ENCODE data around the gene MORN1. TPM values are rescaled to one million over a fixed set of nuclear protein-coding genes. Genes with fewer than 3 reads are reported as not detected.

MORN1 gene
- total RNA-seq, 4 donors from 2014 or later, result 7.0 to 9.8 (median 8.0) TPM

- no peak for DNase-seq (ENCODE audit: extremely low spot score)
- intact Hi-C loops (cut with DNase I), result loop anchor here (5.0 kb wide), 1 partner anchor 64 kb away; no protein-coding TSS in a partner anchor
- no peaks in the 10 kb centered on the region for H3K9me3 ChIP-seq
- peak overlapping the region; percentile 93 to 98 (median 95) for H3K27ac ChIP-seq (replicated peaks in 1 of 4)
- H3K36me3 ChIP-seq, result no peaks in the 10 kb centered on the region
- no peak overlapping the region for H3K4me3 ChIP-seq
- no peak for TF ChIP-seq POLR2A (IDR thresholded peaks at IDR 0.05; ENCODE audit: low read depth)
- no peak for TF ChIP-seq EP300 (IDR thresholded peaks at IDR 0.05)
- H3K27me3 ChIP-seq, result no peaks in the 10 kb centered on the region
- H3K4me1 ChIP-seq, result peaks cover 60 to 100% (median 98%) of the 10 kb centered on the region in 4 donors
- 82% methylated on average over 25 of the region's 41 CpGs for WGBS
These were observed 72.8 kb downstream of the MORN1 start for GRCh38 chr1:2318314-2319278.

DNA sequence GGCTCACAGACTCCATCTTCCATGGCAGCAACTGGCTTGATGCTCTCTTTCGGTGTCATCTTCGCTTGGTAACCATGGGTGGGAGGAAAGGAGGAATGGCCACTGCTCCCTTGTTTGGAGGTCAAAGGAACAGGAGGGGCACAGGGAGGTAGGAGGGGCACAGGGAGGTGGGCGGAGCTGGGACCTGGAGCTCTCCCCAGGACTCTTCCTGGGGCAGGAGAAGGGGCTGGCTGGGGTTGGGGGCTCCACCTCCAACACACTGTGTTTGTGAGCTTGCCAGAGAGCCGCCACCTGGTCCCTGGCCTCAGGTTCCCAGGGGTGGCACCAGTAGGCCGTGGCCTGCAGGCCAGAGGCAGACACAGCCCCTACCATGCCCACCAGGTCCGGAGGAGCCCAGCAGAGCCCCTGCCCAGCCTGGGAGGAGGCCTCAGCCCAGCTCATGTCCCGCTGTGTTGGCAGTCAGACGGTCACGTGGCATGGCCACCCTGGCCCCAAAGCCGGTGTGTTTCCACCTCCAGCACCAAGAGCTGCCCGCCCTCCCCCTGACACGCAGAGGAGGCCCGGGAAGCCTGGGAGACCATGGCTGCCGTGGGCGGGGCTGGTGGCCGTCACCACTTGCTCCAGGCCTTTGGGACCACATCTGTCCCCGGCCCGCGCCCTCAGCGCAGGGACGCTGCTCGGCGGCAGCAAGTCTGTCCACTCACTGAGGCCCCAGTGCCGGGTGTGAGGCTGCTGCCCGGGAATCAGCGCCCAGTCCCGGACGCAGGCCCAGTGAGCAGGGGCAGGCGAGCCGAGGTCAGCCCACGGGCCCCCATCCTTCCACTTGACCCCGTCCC lies 73.9 kb downstream of the MORN1 start:
- WGBS, result 96% methylated on average over 13 of the region's 32 CpGs
- Histone ChIP-seq H3K4me3 (no peak overlapping the region), H3K27ac (replicated peaks in 1 of 4) (peak overlapping the region; percentile 93 to 98 (median 95)), H3K36me3 (no peaks in the 10 kb centered on the region), H3K27me3 (no peaks in the 10 kb centered on the region), H3K9me3 (no peaks in the 10 kb centered on the region), H3K4me1 (peaks cover 66 to 100% (median 98%) of the 10 kb centered on the region in 4 donors)
- no peak for DNase-seq (ENCODE audit: extremely low spot score)
- intact Hi-C loops (cut with DNase I), result loop anchor here (5.0 kb wide), 1 partner anchor 65 kb away; no protein-coding TSS in a partner anchor
- TF ChIP-seq EP300 (IDR thresholded peaks at IDR 0.05) (no peak), POLR2AphosphoS5 (IDR thresholded peaks at IDR 0.05) (no peak), POLR2A (IDR thresholded peaks at IDR 0.05; ENCODE audit: low read depth) (no peak)
- TF ChIP-seq, protein P1, sequence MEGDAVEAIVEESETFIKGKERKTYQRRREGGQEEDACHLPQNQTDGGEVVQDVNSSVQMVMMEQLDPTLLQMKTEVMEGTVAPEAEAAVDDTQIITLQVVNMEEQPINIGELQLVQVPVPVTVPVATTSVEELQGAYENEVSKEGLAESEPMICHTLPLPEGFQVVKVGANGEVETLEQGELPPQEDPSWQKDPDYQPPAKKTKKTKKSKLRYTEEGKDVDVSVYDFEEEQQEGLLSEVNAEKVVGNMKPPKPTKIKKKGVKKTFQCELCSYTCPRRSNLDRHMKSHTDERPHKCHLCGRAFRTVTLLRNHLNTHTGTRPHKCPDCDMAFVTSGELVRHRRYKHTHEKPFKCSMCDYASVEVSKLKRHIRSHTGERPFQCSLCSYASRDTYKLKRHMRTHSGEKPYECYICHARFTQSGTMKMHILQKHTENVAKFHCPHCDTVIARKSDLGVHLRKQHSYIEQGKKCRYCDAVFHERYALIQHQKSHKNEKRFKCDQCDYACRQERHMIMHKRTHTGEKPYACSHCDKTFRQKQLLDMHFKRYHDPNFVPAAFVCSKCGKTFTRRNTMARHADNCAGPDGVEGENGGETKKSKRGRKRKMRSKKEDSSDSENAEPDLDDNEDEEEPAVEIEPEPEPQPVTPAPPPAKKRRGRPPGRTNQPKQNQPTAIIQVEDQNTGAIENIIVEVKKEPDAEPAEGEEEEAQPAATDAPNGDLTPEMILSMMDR (IDR thresholded peaks at IDR 0.05), result no peak

- Histone ChIP-seq H3K27ac (replicated peaks in 1 of 4) (peak overlapping the region; percentile 93 to 98 (median 95)), H3K4me1 (peaks cover 66 to 100% (median 98%) of the 10 kb centered on the region in 4 donors), H3K27me3 (no peaks in the 10 kb centered on the region), H3K36me3 (no peaks in the 10 kb centered on the region), H3K4me3 (no peak overlapping the region), H3K9me3 (no peaks in the 10 kb centered on the region)
- no peak for TF ChIP-seq POLR2AphosphoS5 (IDR thresholded peaks at IDR 0.05)
- TF ChIP-seq, protein P1 (IDR thresholded peaks at IDR 0.05), result no peak
- TF ChIP-seq EP300 (IDR thresholded peaks at IDR 0.05), result no peak
- TF ChIP-seq POLR2A (IDR thresholded peaks at IDR 0.05; ENCODE audit: low read depth), result no peak
- no peak for DNase-seq (ENCODE audit: extremely low spot score)
- intact Hi-C loops (cut with DNase I), result loop anchor here (5.0 kb wide), 1 partner anchor 66 kb away; no protein-coding TSS in a partner anchor
- 85% methylated on average over 4 of the region's 16 CpGs for WGBS
These were observed 74.8 kb downstream of the MORN1 start for GRCh38 chr1:2316451-2316961.

GRCh38 chr1:2315674-2316450 lies 75.5 kb downstream of the MORN1 start:
- Histone ChIP-seq H3K4me3 (peak overlapping the region in 3 of 4 donors; percentile 64 to 84 (median 81)), H3K36me3 (no peaks in the 10 kb centered on the region), H3K27ac (replicated peaks in 1 of 4) (peak overlapping the region; percentile 93 to 98 (median 95)), H3K4me1 (peaks cover 66 to 100% (median 98%) of the 10 kb centered on the region in 4 donors), H3K27me3 (no peaks in the 10 kb centered on the region), H3K9me3 (no peaks in the 10 kb centered on the region)
- WGBS, result no CpG with 5 or more reads among the region's 21 CpGs
- TF ChIP-seq, protein P1 (IDR thresholded peaks at IDR 0.05), result no peak
- TF ChIP-seq POLR2AphosphoS5 (IDR thresholded peaks at IDR 0.05) (no peak), EP300 (IDR thresholded peaks at IDR 0.05) (no peak), POLR2A (IDR thresholded peaks at IDR 0.05; ENCODE audit: low read depth) (no peak)
- intact Hi-C loops (cut with DNase I), result loop anchor here (5.0 kb wide), 1 partner anchor 66 kb away; no protein-coding TSS in a partner anchor
- no peak for DNase-seq (ENCODE audit: extremely low spot score)

Measured in esophagus muscularis mucosa (tissue), 4 donors.